WTC11 (cell line): ENCODE results near the gene ADH7. TPM values are rescaled to one million over a fixed set of nuclear protein-coding genes. Genes with fewer than 3 reads are reported as not detected.

ENCODE experiments used
- ATAC-seq: fragments of 200-7000 bp; cut with Tn5 transposase; 2 replicates; pipeline ENCODE4 v1.10.0; 2021; ENCODE audit warnings: mild to moderate bottlenecking, moderate library complexity
- CTCF ChIA-PET: fragments of 300-600 bp; sonication (Branson Sonifier 250); formaldehyde crosslinking; loops from one replicate; lab custom pipeline; 2021; ENCODE audit warnings: antibody characterized with exemption; lab: Charles Lee
- POLR2A ChIA-PET: fragments of 350-600 bp; sonication (Branson Sonifier 250); formaldehyde crosslinking; loops from one replicate; lab custom pipeline; 2021; ENCODE audit warnings: antibody characterized with exemption; lab: Charles Lee
- DNase-seq: peaks from one replicate; pipeline ENCODE4 v3.0.0; 2021; ENCODE audit warnings: low spot score
- H3K27ac Mint-ChIP-seq: 2 replicates; pipeline ENCODE4 v1.8.0; 2021; ENCODE audit warnings: mixed read lengths
- H3K27me3 Mint-ChIP-seq: 2 replicates; pipeline ENCODE4 v1.8.0; 2021; ENCODE audit warnings: low read depth, mild to moderate bottlenecking, moderate library complexity, mixed read lengths
- H3K36me3 Mint-ChIP-seq: 2 replicates; pipeline ENCODE4 v1.8.0; 2021; ENCODE audit warnings: mixed read lengths
- H3K4me1 Mint-ChIP-seq: 2 replicates; pipeline ENCODE4 v1.8.0; 2022; ENCODE audit warnings: mixed read lengths
- H3K4me3 Mint-ChIP-seq: 2 replicates; pipeline ENCODE4 v1.8.0; 2021; ENCODE audit warnings: mild to moderate bottlenecking, moderate library complexity, mixed read lengths
- H3K9me3 Mint-ChIP-seq: 2 replicates; pipeline ENCODE4 v1.8.0; 2021; ENCODE audit warnings: mixed read lengths
- ARID4B ChIP-seq: sonication (generic); formaldehyde crosslinking; IDR thresholded peaks from 2 replicates; pipeline ENCODE4 v1.8.0; 2023; ENCODE audit warnings: missing genetic modification reagents, mild to moderate bottlenecking, borderline replicate concordance
- ATF6 ChIP-seq: sonication (generic); formaldehyde crosslinking; IDR thresholded peaks from 2 replicates; pipeline ENCODE4 v1.8.1; 2023; ENCODE audit warnings: mild to moderate bottlenecking, missing genetic modification reagents
- CREM ChIP-seq: sonication (generic); formaldehyde crosslinking; IDR thresholded peaks from 2 replicates; pipeline ENCODE4 v1.8.1; 2022; ENCODE audit warnings: mild to moderate bottlenecking, missing genetic modification reagents, moderate library complexity
- KAT7 ChIP-seq: sonication (generic); formaldehyde crosslinking; IDR thresholded peaks from 2 replicates; pipeline ENCODE4 v1.8.1; 2023; ENCODE audit warnings: missing genetic modification reagents, mild to moderate bottlenecking, borderline replicate concordance
- MAX ChIP-seq: sonication (generic); formaldehyde crosslinking; IDR thresholded peaks from 2 replicates; pipeline ENCODE4 v1.8.0; 2022; ENCODE audit warnings: mild to moderate bottlenecking, missing genetic modification reagents
- MLX ChIP-seq: sonication (generic); formaldehyde crosslinking; IDR thresholded peaks from 2 replicates; pipeline ENCODE4 v1.8.1; 2023; ENCODE audit warnings: mild to moderate bottlenecking, missing genetic modification reagents, moderate library complexity
- SP1 ChIP-seq: sonication (generic); formaldehyde crosslinking; conservative IDR thresholded peaks from 2 replicates; pipeline ENCODE4 v1.8.1; 2022; ENCODE audit warnings: missing genetic modification reagents
- ZNF317 ChIP-seq: sonication (generic); formaldehyde crosslinking; IDR thresholded peaks from 2 replicates; pipeline ENCODE4 v1.8.1; 2023; ENCODE audit warnings: low read depth, mild to moderate bottlenecking, moderate library complexity, missing genetic modification reagents, borderline replicate concordance
- ZNF423 ChIP-seq: fragments of 250-450 bp; sonication (Bioruptor Pico); IDR thresholded peaks from 2 replicates; pipeline ENCODE4 v2.1.2; 2022; ENCODE audit warnings: mild to moderate bottlenecking, moderate library complexity
- ZNF512 ChIP-seq: sonication (generic); formaldehyde crosslinking; IDR thresholded peaks from 2 replicates; pipeline ENCODE4 v1.8.1; 2022; ENCODE audit warnings: missing genetic modification reagents, borderline replicate concordance
- ZSCAN18 ChIP-seq: fragments of 250-450 bp; sonication (Bioruptor Pico); IDR thresholded peaks from 2 replicates; pipeline ENCODE4 v2.1.2; 2022; ENCODE audit warnings: mild to moderate bottlenecking, moderate library complexity
- total RNA-seq: library from RNA; stranded (reverse); gene quantifications from 3 replicates; pipeline ENCODE4 v1.2.3, GENCODE V29; 2021

ADH7 gene
- total RNA-seq, 1 experiment from 2014 or later, result not detected

GRCh38 chr4:99390055-99390454, 45.1 kb downstream of the ADH7 start:
- ChIA-PET POLR2A (interaction anchor here (0.6 kb wide), 1 partner anchor 179 kb away, joined by 4 read pairs; no protein-coding TSS in a partner anchor), CTCF (no interaction called here)
- Mint-ChIP-seq H3K9me3 (peaks cover 14% of the 10 kb centered on the region), H3K27ac (no peak overlapping the region), H3K36me3 (0 out of 2 replicates have a peak, but pooled peaks cover 3% of the 10 kb centered on the region), H3K4me3 (no peak overlapping the region), H3K27me3 (no peaks in the 10 kb centered on the region), H3K4me1 (no peaks in the 10 kb centered on the region)
- DNase-seq (no peak), ATAC-seq (no peak)
- no peak for TF ChIP-seq ZNF317 (CRISPR knock-in tag)
- TF ChIP-seq MAX (CRISPR knock-in tag), result no peak
- TF ChIP-seq ATF6 (CRISPR knock-in tag), result no peak
- no peak for TF ChIP-seq ZNF423 (CRISPR knock-in tag)
- no peak for TF ChIP-seq CREM
- no peak for TF ChIP-seq SP1 (CRISPR knock-in tag)
- no peak for TF ChIP-seq ZNF512 (CRISPR knock-in tag)

- ChIA-PET CTCF (no interaction called here), POLR2A (interaction anchor here (0.6 kb wide), 1 partner anchor 179 kb away, joined by 4 read pairs; no protein-coding TSS in a partner anchor)
- no peaks in the 10 kb centered on the region for H3K4me1 Mint-ChIP-seq
- H3K27me3 Mint-ChIP-seq, result no peaks in the 10 kb centered on the region
- no peak for ATAC-seq
- no peak overlapping the region for H3K27ac Mint-ChIP-seq
- DNase-seq, result no peak
- H3K9me3 Mint-ChIP-seq, result peaks cover 14% of the 10 kb centered on the region
- 0 out of 2 replicates have a peak, but pooled peaks cover 3% of the 10 kb centered on the region for H3K36me3 Mint-ChIP-seq
- TF ChIP-seq KAT7 (CRISPR knock-in tag) (no peak), ZSCAN18 (CRISPR knock-in tag) (no peak), ARID4B (CRISPR knock-in tag) (no peak), MLX (CRISPR knock-in tag) (no peak)
- TF ChIP-seq, all 79 proteins: peak for 0
- H3K4me3 Mint-ChIP-seq, result no peak overlapping the region
Measured at GRCh38 chr4:99389606-99390005, 45.5 kb downstream of the ADH7 start.
